Stimulated activated CD8-positive, alpha-beta memory T cell treated with anti-CD3 and anti-CD28 coated beads, Interleukin-12 subunit alpha, Interleukin-12 subunit beta, amount 100 ng/mL, for 1 hour (primary cell): Measurements from ENCODE around the gene SLC6A12.

Experiments used
- DNase-seq: peaks from one replicate; pipeline ENCODE4 v3.0.0-alpha.2; 2020; ENCODE audit warnings: low read depth

Gene SLC6A12

DNA sequence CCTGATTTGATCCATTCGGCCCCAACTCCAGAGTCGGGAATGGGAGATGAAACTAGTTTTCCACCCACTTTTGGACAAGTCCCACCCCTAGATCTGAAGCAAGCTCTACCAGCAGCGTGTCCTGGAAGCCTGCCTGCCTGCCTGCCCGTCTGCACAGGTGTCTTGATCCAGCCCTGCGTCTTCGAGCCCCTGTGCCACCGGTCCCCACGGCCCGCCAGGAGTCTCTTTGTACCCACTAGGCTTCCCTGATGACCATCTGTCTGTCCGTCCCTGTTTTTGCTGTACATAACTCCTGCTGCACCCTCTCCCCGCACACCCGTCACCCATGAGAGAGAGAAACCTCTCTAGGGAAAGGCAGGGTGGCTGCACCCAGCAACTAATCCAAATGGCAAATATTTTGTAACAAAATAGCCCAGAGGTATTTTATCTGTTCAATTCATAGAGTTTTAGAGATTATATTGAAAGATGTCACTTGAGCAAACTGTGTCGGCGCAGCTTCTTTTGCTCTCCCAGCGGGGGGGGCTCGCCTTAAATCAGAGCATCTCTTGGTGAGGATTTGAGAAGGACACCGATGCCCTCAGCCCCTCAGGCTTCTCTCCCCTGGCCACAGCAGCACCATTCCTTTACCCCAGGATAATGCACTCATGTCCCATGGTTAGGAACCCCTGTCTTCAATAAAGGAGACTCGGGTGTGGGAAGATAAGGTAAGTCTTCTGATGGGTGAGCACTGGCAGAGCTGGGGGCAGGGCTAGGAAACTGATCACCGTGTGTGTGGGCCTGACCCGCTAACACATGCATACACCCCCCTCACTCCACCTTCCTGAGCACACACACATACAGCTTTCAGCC, 35.8 kb downstream of the SLC6A12 start:
- no peak for DNase-seq

DNA sequence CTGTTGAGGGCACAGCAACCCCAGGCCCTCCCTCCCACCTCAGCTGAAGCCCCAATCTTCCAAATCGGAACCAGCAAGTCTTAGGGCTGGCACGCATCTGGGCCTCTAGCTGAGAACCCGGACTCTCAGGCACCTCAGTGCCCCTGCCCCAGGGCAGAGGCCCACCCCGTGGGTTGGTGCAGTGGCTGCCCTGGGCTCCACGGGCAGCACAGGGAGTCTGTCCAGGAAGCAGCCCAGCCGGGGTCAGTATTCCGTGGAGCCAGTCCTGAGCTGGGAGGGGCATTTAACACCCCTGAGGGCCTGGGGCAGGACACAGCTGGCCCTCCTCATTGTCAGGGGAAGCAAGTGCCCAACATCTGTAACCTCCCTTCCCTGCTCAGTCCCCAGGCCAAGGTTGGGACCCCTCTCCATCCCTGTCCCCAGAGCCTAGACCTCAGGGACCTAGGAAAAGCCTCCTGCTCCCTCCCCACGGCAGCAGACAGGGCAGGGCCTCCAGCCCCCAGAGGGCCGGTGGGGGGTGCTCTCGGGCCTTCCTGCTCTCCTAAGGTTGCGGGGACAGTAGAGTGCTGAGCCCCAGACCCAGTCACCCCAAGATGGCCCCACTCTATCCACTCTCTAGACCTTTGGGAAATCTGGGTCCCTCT, 36.5 kb downstream of the SLC6A12 start:
- no peak for DNase-seq

DNA sequence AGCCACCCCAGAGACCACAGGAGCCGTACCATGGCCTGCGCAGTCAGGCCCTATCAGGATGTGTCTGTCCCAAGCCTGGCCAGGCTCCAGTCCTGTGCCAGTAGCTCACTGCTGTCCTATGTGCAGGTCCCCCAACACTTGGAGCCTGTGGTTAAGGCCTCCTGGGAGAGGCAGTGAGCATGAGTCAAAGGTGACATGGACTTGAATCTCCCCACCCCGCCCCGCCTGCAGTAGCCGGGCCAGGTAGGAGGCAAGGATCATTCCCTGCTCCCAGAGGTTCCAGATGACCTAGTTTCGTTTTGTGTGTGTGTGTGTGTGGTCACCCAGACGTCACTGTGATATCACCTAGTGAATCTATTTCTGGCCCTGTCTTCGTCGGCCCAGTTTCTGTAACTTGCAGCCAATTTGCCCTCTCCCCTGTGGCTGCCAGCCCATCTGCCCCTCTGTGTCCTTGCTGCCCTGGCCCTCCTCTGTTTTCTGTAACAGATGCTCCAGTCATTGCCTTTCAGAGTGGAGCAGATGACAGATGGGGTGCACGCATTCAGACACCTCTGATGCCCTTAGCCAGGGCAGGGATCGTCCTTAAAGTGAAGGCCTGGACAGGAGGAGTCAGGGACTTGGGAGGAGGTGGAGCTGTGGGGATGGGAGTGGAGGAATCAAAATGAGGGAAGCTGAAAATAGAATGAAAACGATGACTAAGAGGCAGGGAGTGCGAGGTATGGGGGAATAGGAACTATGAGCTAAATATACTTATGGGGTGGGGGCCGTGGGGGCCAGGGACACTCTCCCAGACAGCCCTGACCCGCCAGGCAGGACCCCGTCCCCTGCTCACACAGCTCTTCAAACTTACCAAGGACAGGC, 37.4 kb downstream of the SLC6A12 start:
- no peak for DNase-seq

DNA sequence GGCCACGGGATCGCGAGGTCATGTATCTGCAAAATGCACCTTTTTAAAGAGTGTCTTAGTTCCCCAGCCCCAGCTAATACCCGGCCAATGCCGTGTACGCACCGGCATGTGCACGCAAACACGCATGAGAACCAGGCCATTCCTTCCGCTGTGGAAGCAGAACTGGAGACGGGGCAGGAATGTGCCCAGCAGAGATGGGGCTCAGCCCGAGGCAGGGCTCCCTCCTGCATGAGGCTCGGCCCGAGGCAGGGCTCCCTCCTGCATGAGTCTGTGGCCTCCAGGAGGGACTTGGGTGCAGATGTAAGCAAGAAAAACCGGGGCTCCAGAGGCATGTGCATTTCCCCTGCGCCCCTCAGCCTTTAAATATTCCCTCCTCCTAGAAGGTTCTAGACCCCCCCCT, 38.2 kb downstream of the SLC6A12 start:
- no peak for DNase-seq

DNA sequence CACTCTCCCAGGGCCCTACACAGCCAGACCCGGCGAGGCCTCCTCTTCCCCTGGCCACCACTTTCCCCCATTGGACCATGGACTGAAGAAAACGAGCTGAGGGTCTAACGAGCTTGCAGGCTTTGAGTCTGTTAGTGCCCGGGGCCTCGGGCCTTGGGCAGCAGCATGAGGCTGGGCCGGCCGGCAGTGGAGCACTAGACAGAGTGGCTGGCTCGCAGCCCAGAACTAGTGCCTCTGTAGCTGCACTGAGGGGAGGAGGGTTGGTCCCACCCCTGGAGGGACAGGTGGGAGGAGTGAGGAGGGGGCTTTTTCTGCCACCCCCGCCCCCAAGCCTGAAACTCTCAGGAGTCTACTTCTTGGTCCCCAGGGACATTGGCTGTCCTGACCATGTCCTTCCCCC, 38.7 kb downstream of the SLC6A12 start:
- DNase-seq: no peak

DNA sequence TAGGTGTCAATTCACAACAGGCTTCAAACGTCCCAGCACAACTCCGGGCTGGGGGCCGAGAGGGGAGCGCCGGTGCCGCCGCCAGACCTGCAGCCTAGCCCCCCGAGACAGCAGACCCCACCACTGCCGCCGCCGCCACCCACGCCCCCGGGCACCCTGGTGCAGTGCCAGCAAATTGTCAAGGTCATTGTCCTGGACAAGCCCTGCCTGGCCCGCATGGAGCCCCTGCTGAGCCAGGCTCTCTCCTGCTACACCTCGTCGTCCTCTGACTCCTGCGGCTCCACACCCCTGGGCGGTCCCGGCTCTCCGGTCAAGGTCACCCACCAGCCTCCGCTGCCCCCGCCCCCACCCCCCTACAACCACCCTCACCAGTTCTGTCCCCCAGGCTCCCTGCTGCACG, 39.4 kb downstream of the SLC6A12 start:
- DNase-seq: no peak

DNA sequence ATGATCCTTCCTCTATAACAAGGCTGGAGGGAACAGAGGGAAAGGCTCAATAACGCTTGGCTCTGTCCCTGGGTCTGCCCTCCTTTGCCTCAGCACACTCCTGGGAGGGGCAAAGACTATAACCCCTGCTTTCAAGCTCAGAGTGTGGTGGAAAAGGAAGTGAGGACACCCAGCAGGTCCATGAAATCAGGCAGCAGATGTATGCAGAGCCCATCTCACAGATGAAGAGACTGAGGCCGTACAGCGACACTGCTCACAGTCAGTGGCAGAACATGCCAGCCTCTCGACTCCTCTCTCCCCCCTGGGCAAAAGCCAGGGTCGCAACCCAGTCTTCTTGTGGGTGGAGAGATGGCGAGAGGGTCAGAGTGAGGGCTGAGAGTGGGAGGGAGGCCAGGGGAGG, 39.8 kb downstream of the SLC6A12 start:
- no peak for DNase-seq

DNA sequence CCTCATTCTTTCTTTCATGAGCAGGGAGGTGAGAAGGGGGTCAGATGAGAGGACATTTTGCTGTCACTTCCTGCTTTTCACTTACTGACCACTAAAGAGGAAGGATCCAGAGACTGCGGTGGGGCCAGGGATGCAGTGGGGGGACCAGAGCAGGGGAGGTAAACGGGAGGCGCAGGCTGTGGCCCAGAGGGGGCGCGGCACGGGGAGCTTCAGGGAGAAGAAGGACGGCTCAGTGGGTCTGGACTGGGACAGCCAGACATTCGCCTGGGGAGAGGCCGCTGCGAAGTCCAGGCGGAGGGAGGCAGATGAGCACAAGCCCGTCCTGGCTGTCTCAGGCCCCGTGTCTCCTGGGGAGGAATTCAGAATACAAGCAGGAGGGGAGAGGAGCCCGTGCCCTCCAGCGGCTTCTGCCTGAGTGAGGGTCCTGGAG, 41.2 kb downstream of the SLC6A12 start:
- no peak for DNase-seq

DNA sequence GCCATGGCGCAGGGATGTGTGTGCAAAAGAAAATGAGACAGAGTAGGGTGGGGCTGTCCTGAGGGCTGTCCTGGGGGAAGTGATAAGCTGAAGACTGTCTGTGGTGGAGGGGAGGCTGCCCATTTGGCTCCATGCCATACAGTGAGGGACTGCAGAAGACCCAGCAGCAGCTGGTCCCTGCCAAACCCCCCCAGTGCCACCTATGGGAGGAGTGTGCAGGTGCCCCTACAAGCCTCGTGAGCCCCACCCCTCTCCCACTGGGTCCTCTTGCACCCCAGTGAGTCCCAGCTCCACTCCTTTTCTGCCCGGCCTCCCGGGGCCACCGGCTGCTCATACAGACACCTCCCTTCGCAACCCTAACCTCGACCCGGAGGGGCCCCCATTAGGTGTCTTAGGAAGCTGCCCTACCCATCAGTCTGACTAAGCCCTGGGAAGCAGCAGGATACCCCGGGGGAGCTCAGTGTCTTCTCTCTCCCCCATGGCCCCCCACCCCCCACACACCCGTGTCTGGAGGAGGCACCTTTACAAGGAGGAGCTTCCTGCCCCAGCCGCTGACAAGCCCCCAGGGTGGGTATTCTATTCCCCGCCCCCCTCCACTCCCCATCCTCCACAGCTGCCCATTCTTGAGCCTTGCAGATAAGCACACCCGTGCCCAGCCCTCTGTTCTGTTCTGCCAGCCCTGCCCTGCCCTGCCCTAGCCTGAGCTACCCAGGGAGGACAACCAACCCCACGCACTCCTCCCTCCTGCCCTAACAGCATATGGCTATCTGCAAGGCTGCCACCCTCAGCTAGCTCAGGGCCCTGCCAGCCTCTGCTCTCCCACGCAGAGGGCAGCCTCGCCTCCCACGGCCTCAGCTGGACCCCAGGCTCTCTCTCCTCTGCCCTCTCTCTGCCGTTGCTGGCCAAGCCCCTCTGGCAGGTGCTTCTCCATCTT, 41.9 kb downstream of the SLC6A12 start:
- DNase-seq: no peak

DNA sequence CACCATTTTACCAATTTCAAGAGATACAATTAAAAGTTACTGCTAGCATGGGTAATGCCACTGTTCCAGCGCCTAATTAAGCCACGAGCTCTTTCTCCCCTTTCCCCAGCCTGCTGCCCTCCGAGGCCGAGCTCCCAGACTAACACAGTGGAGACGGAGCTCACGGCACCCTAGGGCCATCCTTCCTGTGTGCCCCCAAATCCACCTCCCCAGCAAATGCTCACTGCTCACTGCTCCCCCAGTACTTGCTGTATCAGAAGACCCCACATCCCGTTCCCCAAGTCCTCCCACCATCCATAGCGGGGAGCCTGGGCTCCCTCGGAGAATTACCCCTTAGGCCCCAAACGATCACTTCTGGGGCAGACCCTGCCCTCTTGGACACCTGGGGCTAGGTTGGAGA, 42.7 kb downstream of the SLC6A12 start:
- no peak for DNase-seq

DNA sequence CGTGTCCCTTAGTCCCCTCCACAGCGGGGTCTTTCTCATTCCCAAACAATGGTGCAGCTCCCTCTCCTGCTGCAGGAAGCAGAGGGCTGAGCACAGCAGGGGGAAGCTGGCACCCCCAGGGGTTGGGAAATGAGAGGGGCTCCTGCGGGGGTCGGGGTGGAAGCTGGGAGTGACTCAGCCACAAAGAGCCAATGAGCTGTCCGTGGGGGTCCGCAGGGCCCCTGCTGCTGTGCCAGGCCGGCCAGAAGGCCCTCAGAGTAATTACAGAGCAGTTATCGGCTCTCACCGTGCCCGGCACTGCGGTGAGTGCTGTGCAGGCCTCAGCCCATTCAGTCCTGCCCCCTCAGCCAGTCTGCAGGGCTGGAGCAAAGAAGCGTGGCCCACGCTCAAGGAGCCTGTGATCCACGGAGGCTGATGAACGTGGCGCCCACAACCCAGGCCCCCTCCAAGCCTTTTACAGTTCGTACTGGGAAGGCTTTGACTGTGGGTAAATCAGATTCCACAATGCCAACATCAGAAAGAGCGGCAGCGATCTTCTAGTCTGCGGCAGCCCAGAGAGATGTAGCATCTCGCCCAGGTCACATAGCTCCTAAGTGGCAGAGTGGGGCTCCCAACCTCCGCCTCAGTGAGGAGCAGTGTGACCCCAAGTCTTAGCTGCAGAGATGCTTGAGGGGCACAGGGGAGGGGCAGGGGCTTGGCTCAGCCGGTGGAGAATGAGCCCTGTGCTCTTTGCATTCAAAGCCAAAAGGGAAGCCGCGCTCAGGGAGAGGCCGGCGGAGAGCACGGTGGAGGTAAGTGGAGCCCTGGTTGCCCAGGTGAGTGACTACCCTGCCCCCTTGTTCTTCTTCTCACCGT, 43.4 kb downstream of the SLC6A12 start:
- no peak for DNase-seq

DNA sequence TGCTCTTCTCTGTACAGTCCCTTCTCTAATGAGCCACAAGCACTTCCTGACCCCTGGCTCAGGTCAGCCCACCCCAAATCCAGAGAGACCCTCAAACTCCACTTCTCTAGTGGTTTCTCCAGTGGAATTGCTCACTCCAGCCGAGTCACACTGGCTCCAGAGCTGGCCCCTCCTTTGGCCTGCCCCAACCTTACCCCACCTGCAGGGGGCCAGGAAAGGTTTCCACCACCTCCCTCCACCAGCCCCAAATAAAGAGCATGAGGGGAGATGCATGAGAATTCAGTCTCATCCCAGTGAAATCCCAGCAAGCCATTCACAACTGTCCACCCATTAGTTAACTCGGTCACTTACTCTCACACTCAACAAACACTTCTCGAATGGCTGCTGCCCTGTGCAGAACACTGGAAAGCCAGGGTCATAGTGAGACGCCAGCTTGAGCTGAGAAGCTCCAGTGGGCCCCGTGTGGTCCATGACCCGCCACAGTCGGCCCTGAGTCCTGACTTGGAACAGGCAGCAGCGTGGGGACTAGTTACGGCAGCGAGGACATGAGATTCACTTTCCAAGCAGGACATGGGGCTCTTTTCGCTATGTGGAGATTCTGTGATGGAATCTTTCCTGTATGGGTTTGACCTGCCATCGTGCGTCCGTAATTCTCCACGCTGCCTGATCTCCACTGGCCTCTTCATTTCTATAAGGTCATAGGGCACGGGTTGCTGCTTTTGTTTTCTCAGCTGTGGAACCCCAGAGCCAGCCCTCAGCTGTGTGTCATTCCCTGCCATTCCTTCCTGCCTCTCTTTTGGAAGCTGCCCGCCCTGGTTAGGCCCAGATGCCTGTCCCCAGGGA, 44.2 kb downstream of the SLC6A12 start:
- DNase-seq: no peak

DNA sequence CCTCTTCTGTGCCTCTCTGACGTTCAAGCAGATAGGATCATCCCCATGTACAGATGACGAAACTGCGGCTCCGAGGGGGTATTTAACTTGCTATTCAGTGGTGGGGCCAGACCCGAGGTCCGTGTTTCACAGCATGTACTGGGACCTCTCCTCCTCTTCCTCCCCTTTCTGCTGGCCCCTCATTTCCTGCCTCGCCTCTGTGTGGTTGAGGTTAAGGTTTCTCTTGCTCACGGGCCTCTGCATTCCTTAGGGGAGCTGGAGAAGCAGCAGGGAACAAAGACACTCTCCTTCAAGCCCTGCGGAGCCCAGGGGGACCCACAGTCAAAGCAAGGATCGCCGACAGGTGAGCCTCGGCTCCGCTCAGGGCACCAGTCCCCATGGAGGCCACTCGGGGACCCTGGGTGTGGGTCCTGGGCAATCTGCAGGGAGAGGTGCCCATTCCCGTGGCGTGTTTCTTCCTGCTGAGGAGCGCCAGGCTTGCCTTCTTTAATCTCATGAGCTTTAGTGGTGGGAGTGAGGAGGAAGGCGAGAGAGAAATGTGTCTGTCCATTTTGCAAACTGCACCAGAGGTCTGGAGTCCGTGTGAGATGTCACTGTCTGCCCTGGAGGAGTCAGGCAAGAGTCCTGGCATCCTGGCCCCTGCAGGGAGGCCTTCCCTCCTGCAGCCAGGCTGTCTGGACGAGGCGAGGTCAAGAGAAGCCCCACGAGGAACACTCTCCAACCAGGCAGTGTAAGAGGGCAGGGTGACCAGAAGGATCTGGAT, 45.0 kb downstream of the SLC6A12 start:
- no peak for DNase-seq

DNA sequence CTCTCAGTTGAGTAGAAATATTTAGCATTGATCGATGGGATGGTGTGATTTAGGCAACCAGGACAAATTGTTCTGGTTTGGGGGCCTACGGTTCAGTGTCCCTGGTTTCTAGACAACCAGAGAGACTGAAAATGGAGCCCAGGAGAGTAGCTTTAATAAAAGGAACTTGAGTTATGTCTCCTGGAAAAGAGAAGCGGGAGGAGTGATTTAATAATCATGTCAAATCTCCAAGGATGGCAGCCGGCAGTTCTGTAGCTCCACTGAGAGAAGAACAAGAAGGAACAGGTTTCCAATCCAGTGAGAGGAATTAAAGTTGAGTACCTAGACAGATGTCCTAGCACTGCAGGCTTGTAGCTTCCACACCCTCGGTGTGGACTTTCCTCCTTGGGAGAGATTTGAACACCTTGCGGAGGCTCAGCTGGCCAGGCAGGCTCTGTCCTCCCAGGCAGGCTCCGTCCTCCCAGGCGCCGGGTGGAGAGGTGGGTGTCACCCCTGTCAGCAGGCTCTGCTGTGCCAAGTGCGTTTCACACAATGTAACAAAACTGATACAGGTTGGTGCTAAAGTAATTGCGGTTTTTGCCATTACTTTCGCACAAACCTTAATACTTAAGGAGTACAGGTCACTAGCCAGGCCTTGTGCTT, 45.9 kb downstream of the SLC6A12 start:
- DNase-seq: no peak

DNA sequence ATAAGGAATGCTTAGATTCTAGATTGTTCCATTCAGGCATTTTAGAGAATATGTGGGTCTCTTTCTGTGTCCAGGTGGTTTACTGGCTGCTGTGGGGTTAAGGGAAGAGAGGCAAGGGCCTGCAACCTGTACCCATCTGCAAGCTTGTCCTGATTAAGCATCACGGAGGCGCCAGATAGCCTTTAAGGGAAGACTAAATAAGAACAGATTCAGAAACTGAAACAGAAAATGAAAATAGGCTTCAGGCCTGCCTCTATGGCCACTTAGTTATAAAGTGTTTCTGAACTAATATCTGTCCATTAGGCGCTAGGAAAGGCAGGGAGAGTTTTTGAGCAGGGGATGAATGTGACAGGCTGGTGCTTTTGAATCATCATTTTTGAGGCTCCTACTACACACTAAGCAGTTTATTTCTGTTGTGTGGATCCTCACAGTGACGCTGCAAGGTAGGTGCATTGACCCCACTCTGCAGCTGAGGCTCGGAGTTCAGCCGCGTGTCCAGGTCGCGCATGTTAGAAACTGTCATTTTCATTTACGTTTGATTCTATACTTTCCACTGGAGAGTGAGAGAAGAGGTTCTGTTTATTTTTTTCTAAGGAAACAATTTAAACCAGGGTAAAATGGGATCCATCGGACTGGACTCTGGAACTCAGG, 47.4 kb downstream of the SLC6A12 start:
- DNase-seq: no peak

DNA sequence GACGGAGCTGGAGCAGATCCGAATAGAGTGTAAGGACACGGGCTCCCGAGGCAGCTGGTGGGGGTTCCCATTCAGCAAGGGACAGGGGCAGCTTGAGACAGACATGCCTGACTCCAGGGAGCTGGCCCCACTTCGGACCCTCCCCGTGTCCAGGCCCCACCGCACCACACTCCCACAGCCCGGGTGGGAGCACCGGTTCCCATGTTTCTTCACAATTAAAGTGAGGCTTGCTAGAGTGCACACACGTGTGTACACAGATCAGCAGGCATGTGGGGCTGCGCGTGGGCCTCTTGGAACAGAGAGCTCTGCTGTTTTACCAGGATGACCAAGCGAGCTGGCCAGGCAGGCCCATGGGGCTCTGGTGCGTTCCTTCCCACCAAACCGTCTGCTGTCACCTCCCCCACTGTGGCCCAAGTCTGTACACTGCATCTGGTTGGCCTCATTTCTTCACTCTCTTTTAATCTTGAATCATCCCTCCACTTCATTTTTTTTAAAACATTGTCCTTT, 48.0 kb downstream of the SLC6A12 start:
- no peak for DNase-seq

DNA sequence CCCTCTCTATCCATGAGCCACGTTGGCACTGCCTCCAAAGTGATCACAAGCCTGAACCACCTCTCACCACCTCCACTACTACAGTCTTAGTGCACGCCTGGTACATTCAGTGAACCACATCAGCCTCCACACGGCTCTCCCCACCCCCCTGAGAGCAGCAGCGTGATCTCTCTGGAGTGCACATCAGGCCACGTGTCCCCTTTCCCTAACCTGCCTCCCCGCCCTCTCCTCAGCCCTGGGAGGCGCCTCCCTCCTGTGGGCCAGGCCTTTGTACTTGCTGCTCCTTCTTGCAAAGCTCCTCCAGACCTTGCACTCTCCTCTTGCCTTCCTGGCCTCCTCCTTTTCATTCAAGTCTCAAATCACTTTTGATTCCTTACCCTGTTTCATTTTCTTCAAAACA, 49.8 kb downstream of the SLC6A12 start:
- no peak for DNase-seq
